Muscle layer of colon (tissue), 2 donors: ENCODE data around the gene TDP1.
"Not testable (repeated sequence)": the region's sequence is repeated elsewhere in the genome, so short reads cannot be mapped to it uniquely, and the experiment has no call there.

Experiments
- H3K27ac ChIP-seq: one replicate; pipeline ENCODE4 v1.7.0; 2013; ENCODE audit warnings: low read depth, mild to moderate bottlenecking, low read length, moderate library complexity
- H3K27me3 ChIP-seq, 2 donors: one replicate each; pipeline ENCODE4 v1.7.0; 2013; ENCODE audit warnings: low read length in 2 of 2, mild to moderate bottlenecking in 2 of 2; ENCODE audit not compliant: insufficient read depth in 2 of 2, control insufficient read depth in 1 of 2
- H3K36me3 ChIP-seq: one replicate; pipeline ENCODE4 v1.7.0; 2013; ENCODE audit warnings: mild to moderate bottlenecking, low read length; ENCODE audit not compliant: insufficient read depth
- H3K4me1 ChIP-seq: one replicate; pipeline ENCODE4 v1.7.0; 2013; ENCODE audit warnings: mild to moderate bottlenecking, low read length; ENCODE audit not compliant: insufficient read depth
- H3K4me3 ChIP-seq, 2 donors: one replicate each; pipeline ENCODE4 v1.7.0; 2013; ENCODE audit warnings: low read length in 2 of 2, low read depth in 1 of 2, mild to moderate bottlenecking in 1 of 2, moderate library complexity in 1 of 2
- H3K9ac ChIP-seq: one replicate; pipeline ENCODE4 v1.7.0; 2013; ENCODE audit warnings: low read length
- H3K9me3 ChIP-seq: one replicate; pipeline ENCODE4 v1.7.0; 2013; ENCODE audit warnings: mild to moderate bottlenecking, low read length
- donor health status: abdominal sarcoma.
- donor health status: Adenocarcinoma of cecum.

Gene TDP1

GRCh38 chr14:90000935-90001334, 45.2 kb downstream of the TDP1 start:
- no peaks in the 10 kb centered on the region for H3K9me3 ChIP-seq
- no peaks in the 10 kb centered on the region for H3K27me3 ChIP-seq
- no peaks in the 10 kb centered on the region for H3K4me1 ChIP-seq
- H3K27ac ChIP-seq: no peak overlapping the region
- no peak overlapping the region for H3K4me3 ChIP-seq
- H3K9ac ChIP-seq: no peak overlapping the region
- H3K36me3 ChIP-seq: peaks cover 21% of the 10 kb centered on the region

- Histone ChIP-seq H3K36me3 (peaks cover 4% of the 10 kb centered on the region), H3K27ac (no peak overlapping the region), H3K4me3 (no peak overlapping the region), H3K9ac (no peak overlapping the region), H3K9me3 (no peaks in the 10 kb centered on the region), H3K27me3 (no peaks in the 10 kb centered on the region), H3K4me1 (no peaks in the 10 kb centered on the region)
Measured at GRCh38 chr14:90003526-90004307, 48.0 kb downstream of the TDP1 start.

GRCh38 chr14:90005441-90005840, 49.7 kb downstream of the TDP1 start:
- Histone ChIP-seq H3K4me1 (no peaks in the 10 kb centered on the region), H3K27me3 (no peaks in the 10 kb centered on the region), H3K9me3 (no peaks in the 10 kb centered on the region), H3K36me3 (no peaks in the 10 kb centered on the region), H3K9ac (no peak overlapping the region), H3K4me3 (no peak overlapping the region), H3K27ac (no peak overlapping the region)

- Histone ChIP-seq H3K27ac (no peak overlapping the region), H3K27me3 (no peaks in the 10 kb centered on the region)
Measured at GRCh38 chr14:90005939-90006530, 50.3 kb downstream of the TDP1 start.

GRCh38 chr14:90017371-90017770, 61.6 kb downstream of the TDP1 start:
- Histone ChIP-seq H3K27me3 (no peaks in the 10 kb centered on the region), H3K4me3 (no peak overlapping the region), H3K27ac (no peak overlapping the region)

More at GRCh38 chr14:90005939-90006530, 50.3 kb downstream of the TDP1 start:
- no peak overlapping the region for H3K9ac ChIP-seq
- no peaks in the 10 kb centered on the region for H3K36me3 ChIP-seq
- no peaks in the 10 kb centered on the region for H3K9me3 ChIP-seq
- H3K4me1 ChIP-seq: no peaks in the 10 kb centered on the region
- no peak overlapping the region for H3K4me3 ChIP-seq

GRCh38 chr14:90019824-90020523, 64.2 kb downstream of the TDP1 start:
- no peak overlapping the region for H3K4me3 ChIP-seq
- no peaks in the 10 kb centered on the region for H3K4me1 ChIP-seq
- no peak overlapping the region for H3K9ac ChIP-seq
- H3K9me3 ChIP-seq: no peaks in the 10 kb centered on the region
- H3K27ac ChIP-seq: no peak overlapping the region
- peaks cover 7% of the 10 kb centered on the region for H3K36me3 ChIP-seq
- no peaks in the 10 kb centered on the region for H3K27me3 ChIP-seq

More at GRCh38 chr14:90017371-90017770, 61.6 kb downstream of the TDP1 start:
- H3K36me3 ChIP-seq: peaks cover 7% of the 10 kb centered on the region
- no peak overlapping the region for H3K9ac ChIP-seq
- H3K9me3 ChIP-seq: no peaks in the 10 kb centered on the region
- no peaks in the 10 kb centered on the region for H3K4me1 ChIP-seq

- no peak overlapping the region for H3K4me3 ChIP-seq
- H3K27ac ChIP-seq: no peak overlapping the region
- no peaks in the 10 kb centered on the region for H3K4me1 ChIP-seq
- H3K9me3 ChIP-seq: no peaks in the 10 kb centered on the region
- peaks cover 7% of the 10 kb centered on the region for H3K36me3 ChIP-seq
- H3K27me3 ChIP-seq: no peaks in the 10 kb centered on the region
- no peak overlapping the region for H3K9ac ChIP-seq
Measured at GRCh38 chr14:90023176-90023896, 67.6 kb downstream of the TDP1 start.

- peaks cover 7% of the 10 kb centered on the region for H3K36me3 ChIP-seq
- no peak overlapping the region for H3K9ac ChIP-seq
- no peaks in the 10 kb centered on the region for H3K27me3 ChIP-seq
- no peaks in the 10 kb centered on the region for H3K9me3 ChIP-seq
- no peak overlapping the region for H3K4me3 ChIP-seq
- no peaks in the 10 kb centered on the region for H3K4me1 ChIP-seq
- no peak overlapping the region for H3K27ac ChIP-seq
Measured at GRCh38 chr14:90024910-90025309, 69.2 kb downstream of the TDP1 start.

GRCh38 chr14:90026608-90027007, 70.9 kb downstream of the TDP1 start:
- H3K9ac ChIP-seq, H3K9me3 ChIP-seq, H3K27me3 ChIP-seq, H3K36me3 ChIP-seq, H3K4me1 ChIP-seq, H3K27ac ChIP-seq, H3K4me3 ChIP-seq: not testable (repeated sequence)

GRCh38 chr14:90027842-90028241, 72.1 kb downstream of the TDP1 start:
- no peaks in the 10 kb centered on the region for H3K9me3 ChIP-seq
- H3K36me3 ChIP-seq: no peaks in the 10 kb centered on the region
- H3K9ac ChIP-seq: no peak overlapping the region
- no peaks in the 10 kb centered on the region for H3K27me3 ChIP-seq
- no peaks in the 10 kb centered on the region for H3K4me1 ChIP-seq
- H3K27ac ChIP-seq: no peak overlapping the region
- no peak overlapping the region for H3K4me3 ChIP-seq

- no peak overlapping the region for H3K9ac ChIP-seq
- H3K27me3 ChIP-seq: no peaks in the 10 kb centered on the region
- H3K4me3 ChIP-seq: no peak overlapping the region
- H3K4me1 ChIP-seq: no peaks in the 10 kb centered on the region
- H3K27ac ChIP-seq: no peak overlapping the region
- peaks cover 12% of the 10 kb centered on the region for H3K36me3 ChIP-seq
- no peaks in the 10 kb centered on the region for H3K9me3 ChIP-seq
Measured at GRCh38 chr14:90034156-90034555, 78.4 kb downstream of the TDP1 start.
